GM15510 (cell line): ENCODE results near the gene TRAPPC6A.

ENCODE experiments used
- POLR2A ChIP-seq: IDR thresholded peaks from 3 replicates; pipeline ENCODE4 v1.6.1; 2011; ENCODE audit warnings: borderline replicate concordance; ENCODE audit not compliant: insufficient read length; ENCODE audit errors: extremely low read depth

TRAPPC6A gene

GRCh38 chr19:45119582-45119981 is 58.5 kb downstream of the TRAPPC6A start:
- no peak for TF ChIP-seq POLR2A

GRCh38 chr19:45118106-45118505 is 59.9 kb downstream of the TRAPPC6A start:
- TF ChIP-seq POLR2A: no peak

GRCh38 chr19:45117671-45118070 is 60.4 kb downstream of the TRAPPC6A start:
- no peak for TF ChIP-seq POLR2A

- TF ChIP-seq POLR2A: no peak
Observed at GRCh38 chr19:45117167-45117594, 60.9 kb downstream of the TRAPPC6A start.

GRCh38 chr19:45115809-45116615 is 62.0 kb downstream of the TRAPPC6A start:
- TF ChIP-seq POLR2A: no peak

- no peak for TF ChIP-seq POLR2A
Observed at GRCh38 chr19:45114116-45114515, 63.9 kb downstream of the TRAPPC6A start.

- TF ChIP-seq POLR2A: no peak
Observed at GRCh38 chr19:45113628-45114027, 64.4 kb downstream of the TRAPPC6A start.
